Esophagus squamous epithelium (tissue), 5 donors: ENCODE data around the gene IQGAP2. TPM values are rescaled to one million over a fixed set of nuclear protein-coding genes. Genes with fewer than 3 reads are reported as not detected.

ENCODE experiments used
- DNase-seq: peaks from one replicate; lab custom pipeline; 2025; lab: John Stamatoyannopoulos, UW
- H3K27ac ChIP-seq, 4 donors: fragments of 200-600 bp; sonication (generic); one replicate each; pipeline ENCODE4 v1.5.1; 2016 to 2019; ENCODE audit warnings: mild to moderate bottlenecking in 1 of 4
- H3K27me3 ChIP-seq, 4 donors: fragments of 200-600 bp; sonication (generic); 1 replicate in 3 of 4; 2 replicates in 1 of 4; pipeline versions ENCODE4 v1.5.1 to v1.6.0; 2017 to 2021; ENCODE audit warnings: antibody characterized with exemption in 1 of 4
- H3K36me3 ChIP-seq, 3 donors: fragments of 200-600 bp; sonication (generic); one replicate each; pipeline ENCODE4 v1.5.1; 2016 to 2019
- H3K4me1 ChIP-seq, 3 donors: fragments of 200-600 bp; sonication (generic); one replicate each; pipeline ENCODE4 v1.5.1; 2017 to 2019
- H3K4me3 ChIP-seq, 4 donors: fragments of 200-600 bp; sonication (generic); 1 replicate in 3 of 4; 2 replicates in 1 of 4; pipeline ENCODE4 v1.5.1; 2016 to 2019; ENCODE audit warnings: mild to moderate bottlenecking in 2 of 4, moderate library complexity in 1 of 4
- H3K9me3 ChIP-seq, 3 donors: fragments of 200-600 bp; sonication (generic); one replicate each; pipeline ENCODE4 v1.5.1; 2016 to 2019
- CTCF ChIP-seq, 6 experiments: fragments of 450-650 bp in 4 of 6; fragments of 200-600 bp in 2 of 6; sonication (generic) in 2 of 6; IDR thresholded peaks; one replicate each; pipeline ENCODE4 v1.5.1; 2016 to 2019; ENCODE audit warnings: antibody characterized with exemption in 6 of 6, mild to moderate bottlenecking in 4 of 6, moderate library complexity in 4 of 6
- POLR2A ChIP-seq, 4 donors: fragments of 450-650 bp; IDR thresholded peaks; one replicate each; pipeline ENCODE4 v1.6.1; 2017; ENCODE audit warnings: antibody characterized with exemption in 4 of 4, mild to moderate bottlenecking in 4 of 4, moderate library complexity in 3 of 4
- WGBS, 2 donors: methylation state at CpG; one replicate each; pipeline ENCODE4 v1.1.5; 2018; 5-methylcytosine and 5-hydroxymethylcytosine counted together
- intact Hi-C: fragments of 100-400 bp; cut with DNase I; formaldehyde crosslinking; loops from one replicate; pipeline ENCODE4 v1.15.0; 2022
- total RNA-seq, 4 donors: library from RNA; depleted of rRNA; stranded (reverse); fragments of >200 nt; gene quantifications; one replicate each; pipeline ENCODE4 v1.1.0, GENCODE V29; 2016
- donor health status: DM: yes; HTN: yes; CAD: no.

Gene IQGAP2
- total RNA-seq, 4 donors from 2014 or later: 3.0 to 16.6 (median 5.9) TPM

- no peaks in the 10 kb centered on the region for H3K36me3 ChIP-seq
- no peak for DNase-seq
- H3K4me1 ChIP-seq: peaks cover 0 to 7% (median 0%) of the 10 kb centered on the region in 3 donors
- H3K4me3 ChIP-seq: no peak overlapping the region
- H3K9me3 ChIP-seq: no peaks in the 10 kb centered on the region
- no peak overlapping the region for H3K27ac ChIP-seq
- intact Hi-C loops: no loop called here
- WGBS, 2 donors: 81 to 89% methylated on average over 2 of the region's 2 CpGs
- no peaks in the 10 kb centered on the region for H3K27me3 ChIP-seq
- TF ChIP-seq CTCF (IDR thresholded peaks at IDR 0.05): no peak
- TF ChIP-seq POLR2A (IDR thresholded peaks at IDR 0.05): no peak
Measured at GRCh38 chr5:76637490-76637889, 234.4 kb downstream of the IQGAP2 start.

DNA sequence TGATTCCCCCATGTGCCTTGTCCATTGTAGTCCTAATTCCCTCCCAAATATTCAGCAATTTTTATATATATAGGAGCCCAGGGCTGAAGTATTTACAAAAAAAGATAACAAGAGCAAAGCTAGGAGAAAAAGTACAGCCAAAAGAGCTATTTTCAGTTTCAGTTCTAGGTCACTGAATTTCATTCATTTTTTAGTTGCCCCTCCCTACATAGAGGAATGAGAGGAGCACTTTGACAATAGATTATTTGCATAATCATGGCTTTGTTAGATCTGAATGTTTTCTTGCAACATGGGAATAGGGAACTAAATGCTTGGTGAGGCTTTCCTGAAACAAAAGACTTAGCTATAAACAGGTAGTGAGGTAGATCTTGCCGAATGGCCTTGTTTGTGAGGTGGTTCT, 235.4 kb downstream of the IQGAP2 start:
- H3K4me3 ChIP-seq: no peak overlapping the region
- no peaks in the 10 kb centered on the region for H3K27me3 ChIP-seq
- intact Hi-C loops: no loop called here
- WGBS, 2 donors: 44 to 60% methylated on average over 1 of the region's 1 CpG
- no peaks in the 10 kb centered on the region for H3K36me3 ChIP-seq
- no peak for TF ChIP-seq POLR2A (IDR thresholded peaks at IDR 0.05)
- no peak for TF ChIP-seq CTCF (IDR thresholded peaks at IDR 0.05)
- DNase-seq: no peak
- H3K4me1 ChIP-seq: peaks cover 0 to 7% (median 0%) of the 10 kb centered on the region in 3 donors
- no peaks in the 10 kb centered on the region for H3K9me3 ChIP-seq
- no peak overlapping the region for H3K27ac ChIP-seq

DNA sequence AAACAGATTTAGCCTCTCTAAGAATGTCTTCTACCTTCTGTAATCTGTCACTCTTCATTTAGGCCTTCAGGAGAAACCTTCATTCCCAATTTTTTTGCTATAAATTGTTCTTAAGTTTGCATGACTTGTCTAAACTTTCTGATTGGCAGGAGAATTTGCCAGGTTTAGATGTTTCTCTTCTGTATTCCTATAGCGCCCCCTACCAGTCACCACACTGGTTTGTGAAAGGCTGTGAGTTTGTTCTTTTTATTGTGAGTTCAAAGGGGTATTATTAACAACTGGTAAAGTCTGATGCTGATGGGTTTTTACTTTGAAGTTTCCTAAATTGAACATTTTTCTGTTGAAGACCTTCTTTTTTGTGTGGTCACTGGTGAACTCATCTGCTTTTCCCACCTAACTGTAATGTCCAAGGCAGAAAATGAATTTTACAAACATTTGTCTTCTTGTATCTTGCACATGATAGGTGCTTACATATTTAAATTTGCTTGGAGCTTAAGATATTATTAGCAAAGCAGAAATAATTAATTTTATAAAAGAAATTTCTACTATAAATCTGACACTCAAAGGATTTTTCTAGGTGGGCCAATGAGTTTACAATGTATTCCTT, 238.5 kb downstream of the IQGAP2 start:
- Histone ChIP-seq H3K27me3 (no peaks in the 10 kb centered on the region), H3K4me3 (no peak overlapping the region), H3K4me1 (peaks cover 0 to 7% (median 0%) of the 10 kb centered on the region in 3 donors), H3K27ac (no peak overlapping the region), H3K9me3 (no peaks in the 10 kb centered on the region), H3K36me3 (no peaks in the 10 kb centered on the region)
- 0 to 13% methylated on average over 1 of the region's 1 CpG for WGBS, 2 donors
- TF ChIP-seq POLR2A (IDR thresholded peaks at IDR 0.05) (no peak), CTCF (IDR thresholded peaks at IDR 0.05) (peak; percentile 41 to 66 (median 54))
- DNase-seq: peak; percentile 3
- intact Hi-C loops: no loop called here

GRCh38 chr5:76642390-76643040, 239.4 kb downstream of the IQGAP2 start:
- 83 to 87% methylated on average over 6 of the region's 6 CpGs for WGBS, 2 donors

More at GRCh38 chr5:76642390-76643040, 239.4 kb downstream of the IQGAP2 start:
- no peak overlapping the region for H3K4me3 ChIP-seq
- intact Hi-C loops: no loop called here
- H3K27me3 ChIP-seq: no peaks in the 10 kb centered on the region
- no peak overlapping the region for H3K27ac ChIP-seq
- TF ChIP-seq POLR2A (IDR thresholded peaks at IDR 0.05) (no peak), CTCF (IDR thresholded peaks at IDR 0.05) (no peak)
- H3K9me3 ChIP-seq: no peaks in the 10 kb centered on the region
- no peaks in the 10 kb centered on the region for H3K36me3 ChIP-seq
- peaks cover 0 to 7% (median 0%) of the 10 kb centered on the region in 3 donors for H3K4me1 ChIP-seq
- DNase-seq: no peak
